Fibroblast of skin of right quadriceps (primary cell): ENCODE data around the gene CD19.

Source experiments
- DNase-seq: peaks from one replicate; pipeline ENCODE4 v3.0.0-alpha.2; 2013

Gene CD19

DNA sequence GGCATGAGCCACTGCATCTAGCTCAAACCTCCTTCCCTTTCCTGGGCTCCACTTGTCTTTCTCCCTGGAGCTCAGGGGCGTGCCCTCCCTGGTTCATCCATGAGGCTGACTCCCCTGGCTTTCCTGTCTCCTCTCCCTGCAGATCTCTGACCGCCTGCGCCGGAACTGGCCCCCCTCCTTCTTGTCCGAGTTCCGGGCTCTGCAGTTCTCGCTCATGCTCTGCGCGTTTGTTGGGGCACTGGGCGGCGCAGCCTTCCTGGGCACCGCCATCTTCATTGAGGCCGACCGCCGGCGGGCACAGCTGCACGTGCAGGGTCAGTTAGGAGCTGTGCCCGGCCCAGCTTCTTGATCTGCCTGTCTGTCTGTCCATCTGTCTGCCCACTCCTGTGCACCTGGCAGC, 51.9 kb downstream of the CD19 start:
- DNase-seq = no peak

DNA sequence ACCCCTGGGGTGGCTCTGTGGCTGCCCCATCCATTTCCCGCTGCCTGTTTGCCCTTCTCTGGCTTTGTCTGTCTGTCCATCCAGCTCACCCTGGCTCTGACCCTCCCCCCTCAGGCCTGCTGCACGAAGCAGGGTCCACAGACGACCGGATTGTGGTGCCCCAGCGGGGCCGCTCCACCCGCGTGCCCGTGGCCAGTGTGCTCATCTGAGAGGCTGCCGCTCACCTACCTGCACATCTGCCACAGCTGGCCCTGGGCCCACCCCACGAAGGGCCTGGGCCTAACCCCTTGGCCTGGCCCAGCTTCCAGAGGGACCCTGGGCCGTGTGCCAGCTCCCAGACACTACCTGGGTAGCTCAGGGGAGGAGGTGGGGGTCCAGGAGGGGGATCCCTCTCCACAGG, 52.3 kb downstream of the CD19 start:
- no peak for DNase-seq

DNA sequence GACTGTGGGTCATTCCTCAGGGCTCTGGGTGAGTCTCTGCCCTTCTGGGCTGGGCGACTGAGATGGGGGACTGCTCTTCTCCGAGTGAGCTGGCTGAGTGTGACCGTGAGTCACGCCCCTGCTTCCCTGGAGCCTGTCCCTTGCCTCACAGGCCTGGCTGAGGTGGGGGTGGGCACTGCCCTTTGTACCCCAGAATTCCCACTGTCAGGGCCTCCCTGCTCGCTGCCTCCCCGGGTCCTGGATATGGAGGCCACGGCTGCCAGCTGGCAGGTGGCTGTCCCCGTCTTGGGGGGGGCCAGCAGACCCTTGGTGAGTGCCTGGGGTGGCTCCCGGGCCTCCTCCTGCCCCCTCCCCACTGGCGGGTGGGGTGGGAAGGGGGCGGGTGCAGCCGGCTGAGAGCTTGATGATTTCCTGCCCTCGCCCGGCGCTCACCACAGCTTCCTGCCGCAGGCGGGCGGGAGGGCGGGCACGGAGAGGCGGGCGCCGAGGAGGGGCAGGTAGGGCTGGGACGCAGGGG, 52.9 kb downstream of the CD19 start, which contains the start of gene LAT:
Gene LAT, plus strand, starts transcription at position 434 of the 517 bp plus-strand sequence. CDS start 366 bp downstream, outside the sequence.
- DNase-seq = no peak

DNA sequence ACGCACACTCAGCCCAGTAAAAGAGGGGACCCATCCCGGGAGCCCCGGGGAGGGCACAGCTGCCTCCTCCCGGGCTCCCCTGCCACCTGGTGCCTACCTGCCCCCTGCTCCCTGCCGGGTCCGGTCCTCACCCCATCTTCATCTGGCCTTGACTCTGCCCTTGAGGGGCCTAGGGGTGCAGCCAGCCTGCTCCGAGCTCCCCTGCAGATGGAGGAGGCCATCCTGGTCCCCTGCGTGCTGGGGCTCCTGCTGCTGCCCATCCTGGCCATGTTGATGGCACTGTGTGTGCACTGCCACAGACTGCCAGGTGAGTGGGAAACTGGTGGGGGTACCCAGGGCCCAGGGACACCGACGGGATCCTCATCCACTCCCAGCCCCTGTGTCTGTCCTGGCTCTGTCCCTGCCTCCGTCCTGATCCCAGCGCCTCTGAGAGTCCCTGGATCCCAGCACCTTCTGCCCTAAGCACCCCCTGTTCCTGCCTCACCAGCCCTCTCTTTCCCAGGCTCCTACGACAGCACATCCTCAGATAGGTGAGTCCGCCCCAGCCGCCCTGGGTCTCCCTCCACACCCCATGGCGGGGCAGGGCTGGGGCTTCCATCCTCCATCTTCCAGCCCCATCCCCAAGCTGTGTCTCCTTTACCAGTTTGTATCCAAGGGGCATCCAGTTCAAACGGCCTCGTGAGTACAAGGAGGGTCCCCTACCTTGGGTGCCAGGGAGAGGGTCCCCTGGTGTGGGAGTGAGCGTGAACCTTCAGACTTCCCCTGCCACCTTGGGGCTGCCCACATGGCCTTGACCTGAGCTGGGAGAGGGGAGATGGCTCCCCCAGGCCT, 53.7 kb downstream of the CD19 start:
- no peak for DNase-seq

DNA sequence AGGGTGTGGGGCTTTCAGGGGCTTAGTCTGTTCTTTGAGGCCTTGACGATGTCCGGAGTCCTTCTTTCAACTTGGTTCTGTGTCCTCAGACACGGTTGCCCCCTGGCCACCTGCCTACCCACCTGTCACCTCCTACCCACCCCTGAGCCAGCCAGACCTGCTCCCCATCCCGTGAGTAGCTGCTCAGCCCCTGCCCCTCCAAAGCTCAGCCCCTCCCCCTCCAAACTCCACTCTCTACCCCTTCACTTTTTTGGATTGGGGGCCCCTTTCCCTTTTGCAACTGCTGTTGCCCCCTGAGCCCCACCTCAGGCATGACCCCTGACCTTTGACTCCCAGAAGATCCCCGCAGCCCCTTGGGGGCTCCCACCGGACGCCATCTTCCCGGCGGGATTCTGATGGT, 54.3 kb downstream of the CD19 start:
- no peak for DNase-seq

DNA sequence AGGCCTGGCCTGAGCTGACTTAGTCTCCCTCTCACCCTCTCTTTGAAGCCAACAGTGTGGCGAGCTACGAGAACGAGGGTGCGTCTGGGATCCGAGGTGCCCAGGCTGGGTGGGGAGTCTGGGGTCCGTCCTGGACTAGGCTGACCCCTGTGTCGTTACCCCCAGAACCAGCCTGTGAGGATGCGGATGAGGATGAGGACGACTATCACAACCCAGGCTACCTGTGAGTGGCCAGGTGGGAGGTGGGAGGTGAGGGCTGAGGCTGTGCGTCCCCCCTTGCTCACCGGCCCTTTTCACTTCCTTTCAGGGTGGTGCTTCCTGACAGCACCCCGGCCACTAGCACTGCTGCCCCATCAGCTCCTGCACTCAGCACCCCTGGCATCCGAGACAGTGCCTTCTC, 54.7 kb downstream of the CD19 start:
- DNase-seq = no peak

DNA sequence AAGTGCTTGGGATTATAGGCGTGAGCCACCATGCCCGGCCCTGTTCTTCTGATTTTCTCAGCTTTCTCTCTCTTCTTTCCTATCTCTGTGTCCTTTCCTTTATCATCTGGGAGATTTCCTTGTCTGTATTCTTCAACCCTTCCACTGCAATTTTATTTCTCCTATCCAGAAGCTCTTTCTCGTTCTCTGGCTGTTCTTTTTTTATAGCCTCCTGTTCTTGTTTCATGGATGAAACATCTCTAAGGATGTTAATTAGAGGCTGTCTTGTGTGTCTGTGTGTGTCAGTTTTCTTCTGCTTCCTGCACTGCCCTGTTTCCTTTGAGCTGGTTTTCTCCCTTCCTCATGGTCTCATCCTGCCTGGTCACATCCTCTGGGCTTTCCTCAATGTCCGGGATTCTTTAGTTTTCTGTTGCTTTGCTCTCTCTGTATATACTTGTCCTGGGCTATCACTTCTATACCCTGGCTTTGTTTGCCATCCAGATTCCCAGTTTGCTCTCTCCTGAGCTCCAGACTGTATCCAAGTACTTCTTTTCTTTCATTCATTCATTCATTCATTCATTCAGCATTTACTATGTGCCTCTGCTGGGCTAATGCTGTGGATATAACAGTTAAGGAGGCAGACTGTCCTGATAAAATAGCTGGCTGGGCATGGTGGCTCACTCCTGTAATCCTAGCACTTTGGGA, 55.5 kb downstream of the CD19 start:
- no peak for DNase-seq
